HG03060 (cell line): Measurements from ENCODE around the gene SNX19.
A peak's percentile ranks its signal among the peaks of the same experiment; 100 is the strongest.
"Not testable (repeated sequence)": the region's sequence is repeated elsewhere in the genome, so short reads cannot be mapped to it uniquely, and the experiment has no call there.

ENCODE experiments used
- ATAC-seq: cut with Tn5 transposase; IDR thresholded peaks from one replicate; pipeline ENCODE4 v1.9.1; 2021; ENCODE audit warnings: low read depth, moderate number of reproducible peaks; ENCODE audit not compliant: unreplicated experiment

SNX19 gene, protein sequence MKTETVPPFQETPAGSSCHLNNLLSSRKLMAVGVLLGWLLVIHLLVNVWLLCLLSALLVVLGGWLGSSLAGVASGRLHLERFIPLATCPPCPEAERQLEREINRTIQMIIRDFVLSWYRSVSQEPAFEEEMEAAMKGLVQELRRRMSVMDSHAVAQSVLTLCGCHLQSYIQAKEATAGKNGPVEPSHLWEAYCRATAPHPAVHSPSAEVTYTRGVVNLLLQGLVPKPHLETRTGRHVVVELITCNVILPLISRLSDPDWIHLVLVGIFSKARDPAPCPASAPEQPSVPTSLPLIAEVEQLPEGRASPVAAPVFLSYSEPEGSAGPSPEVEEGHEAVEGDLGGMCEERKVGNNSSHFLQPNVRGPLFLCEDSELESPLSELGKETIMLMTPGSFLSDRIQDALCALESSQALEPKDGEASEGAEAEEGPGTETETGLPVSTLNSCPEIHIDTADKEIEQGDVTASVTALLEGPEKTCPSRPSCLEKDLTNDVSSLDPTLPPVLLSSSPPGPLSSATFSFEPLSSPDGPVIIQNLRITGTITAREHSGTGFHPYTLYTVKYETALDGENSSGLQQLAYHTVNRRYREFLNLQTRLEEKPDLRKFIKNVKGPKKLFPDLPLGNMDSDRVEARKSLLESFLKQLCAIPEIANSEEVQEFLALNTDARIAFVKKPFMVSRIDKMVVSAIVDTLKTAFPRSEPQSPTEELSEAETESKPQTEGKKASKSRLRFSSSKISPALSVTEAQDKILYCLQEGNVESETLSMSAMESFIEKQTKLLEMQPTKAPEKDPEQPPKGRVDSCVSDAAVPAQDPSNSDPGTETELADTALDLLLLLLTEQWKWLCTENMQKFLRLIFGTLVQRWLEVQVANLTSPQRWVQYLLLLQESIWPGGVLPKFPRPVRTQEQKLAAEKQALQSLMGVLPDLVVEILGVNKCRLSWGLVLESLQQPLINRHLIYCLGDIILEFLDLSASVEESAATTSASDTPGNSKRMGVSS

DNA sequence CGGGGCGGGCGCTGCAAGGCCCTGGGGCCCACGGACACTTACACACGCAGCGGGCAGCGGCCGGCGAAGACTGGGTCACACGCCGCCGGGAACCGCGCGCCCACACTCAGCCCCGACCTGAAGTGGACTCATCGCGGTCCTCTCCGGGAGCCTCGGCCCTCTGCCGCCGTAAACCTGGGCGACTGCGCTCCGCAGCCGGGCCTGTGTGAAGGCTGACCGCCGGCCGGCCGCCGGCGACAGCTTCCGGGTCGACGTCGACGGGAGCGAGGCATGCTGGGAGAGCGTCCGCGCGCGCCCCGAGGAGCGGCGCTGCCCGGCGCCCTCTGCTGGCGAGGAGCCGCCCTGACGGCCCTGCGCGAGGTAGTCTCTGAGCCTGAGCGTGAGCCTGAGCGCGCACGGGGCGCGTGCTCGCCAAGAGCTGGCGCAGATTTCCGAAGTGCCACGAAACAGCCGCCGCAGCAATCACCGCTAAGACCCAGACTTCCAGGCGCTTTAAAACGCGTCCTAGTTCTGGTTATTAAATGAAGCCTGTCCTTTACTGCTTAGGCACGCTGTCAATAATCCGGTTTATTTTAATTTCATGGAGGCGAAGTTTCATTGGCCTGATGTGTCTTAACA, at the start of gene SNX19:
TSS of gene SNX19 (minus strand) at position 242 of the 618 bp plus-strand sequence. CDS start 540 bp downstream, outside the sequence.
- ATAC-seq: peak; percentile 93

DNA sequence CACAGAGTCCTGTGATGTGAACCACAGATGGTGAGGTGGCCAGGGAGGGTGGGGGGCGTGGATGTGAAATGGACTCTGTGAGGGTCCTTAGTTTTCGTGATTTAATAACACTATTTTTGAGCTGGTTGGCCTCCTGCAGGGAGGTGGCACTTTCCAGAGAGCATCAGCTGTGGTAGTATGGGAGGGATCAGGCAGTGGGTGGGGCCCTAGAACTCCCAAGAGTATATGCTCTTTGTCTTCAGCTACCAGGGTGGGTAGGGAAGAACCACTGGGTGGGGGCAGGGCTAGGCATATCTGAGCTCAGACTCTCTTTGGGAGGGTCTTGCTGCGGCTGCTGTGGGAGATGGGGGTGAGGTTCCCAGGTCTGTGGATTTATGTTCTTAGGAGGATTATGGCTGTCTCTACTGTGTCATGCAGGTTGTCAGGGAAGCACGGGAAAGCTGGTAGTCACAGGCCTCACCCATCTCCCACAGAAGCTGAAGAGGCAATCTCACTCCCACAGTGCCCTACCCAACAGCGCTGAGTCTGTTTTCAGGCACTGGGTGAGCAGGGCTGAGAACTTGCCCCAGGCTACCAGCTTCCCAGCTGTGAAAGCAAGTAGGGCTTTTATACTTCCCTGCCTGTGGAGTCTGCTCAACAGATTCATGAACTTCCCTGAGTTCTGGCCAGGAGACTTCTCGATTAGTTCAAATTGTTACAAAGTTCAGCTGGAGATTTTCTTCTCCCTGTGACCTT, 47.9 kb upstream of the SNX19 start:
- ATAC-seq: no peak

DNA sequence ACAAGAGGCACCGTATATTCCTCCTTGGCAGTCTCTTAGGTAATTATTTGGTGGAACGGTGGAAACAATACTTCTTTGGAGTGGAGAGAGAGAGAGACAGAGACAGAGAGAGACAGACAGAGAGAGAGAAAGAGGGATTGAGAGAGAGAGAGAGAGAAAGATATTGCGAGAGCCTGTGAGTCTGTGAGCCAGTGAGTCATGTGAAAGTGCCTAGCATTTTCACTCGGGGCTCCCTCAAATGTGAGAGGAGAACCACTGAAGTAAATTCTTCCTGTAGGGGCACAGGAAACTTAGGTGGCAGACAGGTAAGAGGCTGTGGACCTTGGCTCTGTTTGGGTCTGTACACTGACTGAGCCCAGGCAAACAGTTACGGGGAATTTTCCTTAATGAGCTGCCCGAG, 31.6 kb upstream of the SNX19 start:
- ATAC-seq: no peak

DNA sequence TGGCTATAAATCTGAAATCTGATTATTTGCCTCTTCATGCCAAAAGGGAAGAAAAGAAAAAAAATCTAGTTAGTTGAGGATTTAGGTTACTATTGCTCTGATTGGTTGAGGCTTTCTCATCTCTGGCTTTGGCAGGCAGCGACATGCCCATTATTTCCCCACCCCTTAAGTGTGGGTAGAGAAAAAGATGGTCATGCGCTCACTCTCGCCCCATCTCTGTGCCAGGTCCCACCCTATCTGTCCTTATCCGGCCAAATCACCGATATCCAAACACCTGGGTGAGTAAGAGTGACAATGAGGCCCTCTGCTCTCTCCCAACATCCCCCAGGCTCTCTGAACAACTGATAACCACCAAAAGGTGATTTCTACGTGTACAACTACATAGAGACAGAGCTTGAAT, 31.2 kb upstream of the SNX19 start:
- ATAC-seq: no peak

DNA sequence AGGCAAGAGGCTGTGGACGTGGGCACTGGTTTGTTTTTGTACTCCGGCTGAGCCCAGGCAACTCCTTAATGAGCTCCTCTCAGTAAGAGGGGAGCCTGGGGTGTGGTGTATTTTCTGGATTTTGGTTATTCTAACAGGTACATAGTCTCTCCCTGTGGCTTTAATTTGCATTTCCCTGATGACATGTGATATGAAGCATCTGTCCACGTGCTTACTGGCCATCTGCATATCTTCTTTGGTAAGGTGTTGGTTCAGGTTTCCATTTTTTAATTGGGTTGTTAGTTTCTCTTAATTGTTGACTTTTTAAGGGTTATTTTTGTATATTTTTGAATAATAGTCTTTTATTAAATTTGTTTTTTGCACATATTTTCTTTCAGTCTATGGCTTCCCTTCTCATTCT, 30.8 kb upstream of the SNX19 start:
- ATAC-seq: no peak

DNA sequence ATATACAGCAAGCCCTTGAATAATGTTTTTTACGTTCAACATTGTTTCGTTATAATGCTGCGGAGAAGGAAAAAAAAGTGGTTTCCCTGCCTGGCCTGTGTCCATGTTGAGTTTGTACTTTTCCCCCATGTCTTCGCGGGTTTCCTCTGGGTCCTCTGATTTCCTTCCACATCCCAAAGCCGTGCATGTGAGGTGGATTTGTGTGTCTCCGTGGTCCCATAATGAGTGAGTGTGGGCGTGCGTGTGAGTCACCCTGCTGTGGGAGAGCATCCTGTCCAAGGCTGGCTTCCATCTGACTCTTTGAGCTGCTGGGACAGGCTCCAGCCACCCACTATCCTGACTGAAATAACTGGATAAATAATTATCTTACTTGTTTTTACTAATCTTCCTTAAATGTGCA, 29.6 kb upstream of the SNX19 start:
- ATAC-seq: no peak

DNA sequence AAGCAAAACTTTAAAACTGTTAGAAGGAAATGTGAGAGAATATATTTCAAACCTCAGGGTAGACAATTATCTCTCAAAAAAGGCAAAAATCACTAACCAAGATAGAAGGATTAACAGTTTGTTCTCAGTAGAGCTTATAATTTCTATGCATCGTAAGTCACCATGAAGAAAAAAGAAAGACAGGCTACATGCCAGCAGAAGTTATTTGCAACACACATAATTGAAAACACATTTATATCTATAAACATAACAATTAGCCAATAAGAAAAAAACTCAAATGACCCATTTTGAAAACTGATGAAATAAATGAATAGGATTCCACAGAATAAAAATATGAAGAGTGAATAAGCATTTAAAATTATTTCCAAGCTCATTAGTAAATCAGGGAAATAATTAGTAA, 24.4 kb upstream of the SNX19 start:
- no peak for ATAC-seq

DNA sequence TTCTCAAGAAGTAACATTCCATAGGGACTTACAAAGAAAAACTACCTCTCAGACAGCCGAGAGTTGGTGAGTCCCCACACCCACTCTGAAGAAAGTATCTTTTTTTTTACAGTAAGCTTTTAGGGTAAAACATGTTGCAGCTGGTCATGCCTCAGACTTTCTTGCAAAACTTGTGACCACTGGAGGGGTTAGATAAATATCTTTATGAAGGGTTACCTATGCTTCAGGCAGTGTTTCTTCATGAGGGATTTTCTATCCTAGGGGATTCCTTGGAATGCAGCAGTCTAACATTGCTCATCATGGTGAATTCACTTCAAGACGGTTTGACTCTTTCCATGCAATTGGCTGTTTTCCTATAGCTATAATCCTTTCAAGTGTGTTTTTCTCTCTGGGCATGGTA, 20.8 kb upstream of the SNX19 start:
- no peak for ATAC-seq

DNA sequence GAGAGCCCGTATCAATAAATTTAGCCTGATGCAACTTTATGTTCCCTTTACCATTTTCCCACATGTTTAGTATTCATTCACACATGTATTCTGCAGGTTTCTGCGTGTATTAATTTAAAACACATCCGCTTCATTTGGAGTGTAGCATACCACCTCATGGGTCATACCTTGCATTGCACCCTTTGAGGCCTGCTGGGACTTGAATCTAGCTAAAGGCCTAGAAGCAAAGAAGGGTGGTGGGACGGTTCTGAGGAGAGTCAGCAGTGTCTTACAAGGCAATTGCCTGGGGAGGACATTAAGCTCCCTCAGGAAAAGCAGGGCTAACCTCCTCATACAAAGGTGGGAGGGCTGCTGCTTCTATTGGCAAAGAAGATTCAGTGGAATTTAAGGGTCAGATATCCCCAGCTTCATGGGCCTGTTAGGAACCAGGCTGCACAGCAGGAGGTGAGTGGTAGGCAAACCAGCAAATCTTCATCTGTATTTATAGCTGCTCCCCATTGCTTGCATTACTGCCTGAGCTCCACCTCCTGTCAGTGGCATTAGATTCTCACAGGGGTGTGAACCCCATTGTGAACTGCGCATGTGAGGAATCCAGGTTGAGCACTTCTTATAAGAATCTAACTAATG, 15.9 kb upstream of the SNX19 start:
- ATAC-seq: no peak

DNA sequence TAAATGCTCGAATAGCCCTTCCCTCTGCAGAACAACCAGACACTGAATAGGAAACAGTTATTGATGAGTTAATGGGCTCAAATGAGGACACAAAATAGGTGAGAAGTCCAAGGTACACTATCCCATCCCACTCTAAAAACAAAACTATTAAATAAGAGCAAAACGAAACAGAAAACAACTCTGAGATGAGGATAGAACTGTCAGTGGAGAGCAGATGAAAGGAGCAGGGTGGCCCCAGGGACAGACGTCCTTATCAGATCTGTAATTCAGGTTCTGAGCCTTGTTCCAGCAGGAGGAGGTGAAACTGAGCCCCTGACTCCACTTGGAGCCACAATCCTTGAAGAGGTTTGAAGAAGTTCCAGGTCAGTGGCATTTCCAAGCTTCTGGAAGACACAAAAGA, 8.5 kb upstream of the SNX19 start:
- ATAC-seq: no peak

DNA sequence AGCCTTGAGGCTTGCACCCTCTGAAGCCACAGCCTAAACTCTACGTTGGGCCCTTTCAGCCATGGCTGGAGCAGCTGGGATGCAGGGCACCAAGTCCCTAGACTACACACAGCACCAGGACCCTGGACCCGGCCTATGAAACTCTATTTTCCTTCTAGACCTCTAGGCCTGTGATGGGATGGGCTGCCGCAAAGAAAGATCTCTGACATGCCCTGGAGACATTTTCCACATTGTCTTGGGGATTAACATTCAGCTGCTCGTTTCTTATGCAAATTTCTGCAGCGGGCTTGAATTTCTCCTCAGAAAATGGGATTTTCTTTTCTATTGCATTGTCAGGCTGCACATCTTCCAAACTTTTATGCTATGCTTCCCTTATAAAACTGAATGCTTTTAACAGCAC, 4.3 kb upstream of the SNX19 start:
- ATAC-seq: not testable (repeated sequence)

DNA sequence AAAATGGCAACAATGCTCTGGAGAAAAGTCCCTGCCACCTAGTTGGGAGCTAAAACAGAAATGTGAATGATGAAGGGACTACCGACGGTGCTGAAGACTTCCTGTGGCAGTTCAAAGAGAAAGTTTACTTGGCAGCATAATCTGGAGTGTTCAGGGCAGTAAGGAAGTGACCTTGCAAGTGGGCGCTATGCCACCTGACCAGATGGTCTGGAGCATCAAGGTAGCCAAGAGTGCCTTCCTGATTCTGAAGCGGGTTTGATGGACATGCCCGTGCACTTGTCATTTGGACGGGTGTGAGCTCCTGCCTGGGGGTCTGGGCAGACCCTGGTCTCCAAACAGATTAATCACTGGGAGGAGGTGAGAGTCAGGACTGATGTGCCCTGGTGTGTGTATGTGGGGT, 1.8 kb upstream of the SNX19 start:
- no peak for ATAC-seq

DNA sequence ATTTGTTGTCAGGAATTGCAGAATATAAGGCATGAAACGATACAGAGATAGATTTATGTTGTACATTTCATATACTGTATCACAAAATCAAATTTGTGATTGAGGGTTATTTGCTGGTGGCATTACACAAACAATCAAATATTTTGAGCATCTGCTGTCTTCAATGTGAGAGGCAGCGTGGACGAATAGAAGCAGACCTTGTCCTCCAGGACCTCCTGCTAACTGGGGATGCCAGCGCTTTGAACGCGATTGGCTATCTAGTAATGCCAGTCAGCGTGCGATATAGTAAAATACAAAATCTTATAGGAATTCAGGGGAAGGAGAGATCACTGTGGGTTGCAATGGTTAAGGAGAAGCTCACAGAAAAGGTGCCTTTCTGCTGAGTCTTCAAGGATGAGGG, 631 bp upstream of the SNX19 start:
- ATAC-seq: no peak

DNA sequence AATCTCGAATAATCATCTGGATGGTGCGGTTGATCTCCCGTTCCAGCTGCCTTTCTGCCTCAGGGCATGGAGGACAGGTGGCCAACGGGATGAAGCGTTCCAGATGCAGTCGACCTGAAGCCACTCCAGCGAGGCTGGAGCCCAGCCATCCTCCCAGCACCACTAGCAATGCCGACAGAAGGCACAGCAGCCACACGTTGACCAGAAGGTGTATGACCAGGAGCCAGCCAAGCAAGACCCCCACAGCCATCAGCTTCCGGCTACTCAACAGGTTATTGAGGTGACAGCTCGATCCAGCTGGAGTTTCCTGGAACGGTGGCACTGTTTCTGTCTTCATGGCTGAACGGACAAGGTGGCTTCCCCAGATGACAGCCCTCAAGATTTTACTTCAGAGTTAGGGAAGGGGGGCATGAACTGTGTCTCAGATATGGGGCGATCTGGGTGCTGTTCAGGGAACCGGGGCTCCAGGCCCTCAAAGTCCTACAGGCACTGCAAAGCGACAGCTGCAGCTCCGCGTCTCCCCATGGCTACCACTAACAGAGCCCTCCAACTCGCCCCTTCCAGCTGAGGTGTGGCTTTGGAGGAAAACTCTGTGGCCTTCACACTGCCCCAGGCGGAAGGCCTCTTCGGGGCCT, 559 bp downstream of the SNX19 start:
- ATAC-seq: no peak

DNA sequence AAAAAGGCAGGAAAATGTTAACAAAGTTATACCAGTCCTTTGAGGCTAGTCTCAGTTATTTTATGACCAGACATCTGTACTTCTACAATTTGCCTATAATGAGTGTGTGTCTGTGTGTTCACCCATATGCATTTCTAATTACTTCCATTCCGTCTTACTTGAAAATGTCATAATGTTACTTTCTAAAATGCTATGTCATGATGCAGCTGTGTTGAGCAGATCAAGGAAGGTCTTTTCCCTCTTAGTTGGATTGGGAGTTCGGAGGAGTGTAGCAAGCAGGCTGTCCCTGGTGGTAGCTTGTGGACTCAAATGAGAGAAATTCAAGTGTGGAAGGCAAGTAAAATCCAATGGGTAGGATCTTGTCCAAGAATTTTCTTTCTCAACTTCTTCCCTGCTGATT, 3.0 kb downstream of the SNX19 start:
- no peak for ATAC-seq

DNA sequence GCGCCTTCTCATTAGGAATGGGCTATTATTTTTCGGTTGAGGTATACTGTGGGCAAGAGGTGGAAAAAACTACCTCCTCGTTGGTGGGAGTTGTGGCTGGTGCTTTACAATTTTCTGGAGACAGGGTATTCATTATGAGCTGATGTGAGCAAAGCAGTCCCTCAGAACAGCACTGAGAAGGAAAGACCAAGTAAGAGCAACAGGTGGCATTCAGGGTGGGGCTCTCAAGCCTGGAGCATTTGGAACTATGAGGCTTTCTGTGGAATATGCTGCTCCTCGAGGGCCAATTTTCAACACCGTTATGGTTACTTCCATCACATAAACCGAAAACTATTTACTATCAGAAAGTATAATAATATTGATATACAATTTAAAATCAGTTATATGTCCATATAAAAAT, 3.7 kb downstream of the SNX19 start:
- ATAC-seq: no peak

DNA sequence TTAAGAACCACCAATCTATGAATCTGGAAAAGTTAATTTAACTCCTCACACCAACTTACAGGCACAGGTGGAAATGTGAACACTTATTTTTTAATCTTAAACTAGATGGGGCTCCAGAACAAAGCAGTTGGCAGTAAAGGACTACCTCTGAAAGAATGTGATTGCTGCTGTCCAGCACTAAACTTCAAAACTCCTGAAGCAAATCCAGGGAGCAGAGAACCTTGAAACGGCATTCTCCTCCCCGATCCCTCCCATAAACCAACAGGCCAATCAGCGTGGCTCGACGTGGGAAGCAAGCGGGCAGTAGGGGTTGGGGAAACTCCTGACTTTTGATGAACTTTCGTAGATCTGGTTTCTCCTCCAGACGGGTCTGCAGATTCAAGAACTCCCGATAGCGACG, 5.0 kb downstream of the SNX19 start:
- no peak for ATAC-seq

DNA sequence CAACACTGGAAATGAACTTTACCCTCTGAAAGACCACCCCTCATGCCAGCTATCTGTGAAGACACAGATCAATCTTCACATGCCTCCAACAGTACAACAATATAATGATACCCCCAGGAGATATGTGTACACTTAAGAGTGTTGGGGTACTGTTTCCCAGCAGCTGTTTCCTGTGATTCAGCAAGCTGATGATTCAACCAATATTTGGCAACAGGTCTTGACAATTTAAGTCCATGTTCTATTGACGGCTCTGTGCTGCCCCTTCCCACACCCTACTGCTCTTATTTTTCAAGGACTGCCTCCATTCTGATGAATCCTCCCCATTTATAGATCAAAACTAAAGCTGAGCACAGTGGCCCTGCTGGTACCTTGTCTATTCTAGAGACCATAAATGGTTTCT, 6.6 kb downstream of the SNX19 start:
- ATAC-seq: no peak

DNA sequence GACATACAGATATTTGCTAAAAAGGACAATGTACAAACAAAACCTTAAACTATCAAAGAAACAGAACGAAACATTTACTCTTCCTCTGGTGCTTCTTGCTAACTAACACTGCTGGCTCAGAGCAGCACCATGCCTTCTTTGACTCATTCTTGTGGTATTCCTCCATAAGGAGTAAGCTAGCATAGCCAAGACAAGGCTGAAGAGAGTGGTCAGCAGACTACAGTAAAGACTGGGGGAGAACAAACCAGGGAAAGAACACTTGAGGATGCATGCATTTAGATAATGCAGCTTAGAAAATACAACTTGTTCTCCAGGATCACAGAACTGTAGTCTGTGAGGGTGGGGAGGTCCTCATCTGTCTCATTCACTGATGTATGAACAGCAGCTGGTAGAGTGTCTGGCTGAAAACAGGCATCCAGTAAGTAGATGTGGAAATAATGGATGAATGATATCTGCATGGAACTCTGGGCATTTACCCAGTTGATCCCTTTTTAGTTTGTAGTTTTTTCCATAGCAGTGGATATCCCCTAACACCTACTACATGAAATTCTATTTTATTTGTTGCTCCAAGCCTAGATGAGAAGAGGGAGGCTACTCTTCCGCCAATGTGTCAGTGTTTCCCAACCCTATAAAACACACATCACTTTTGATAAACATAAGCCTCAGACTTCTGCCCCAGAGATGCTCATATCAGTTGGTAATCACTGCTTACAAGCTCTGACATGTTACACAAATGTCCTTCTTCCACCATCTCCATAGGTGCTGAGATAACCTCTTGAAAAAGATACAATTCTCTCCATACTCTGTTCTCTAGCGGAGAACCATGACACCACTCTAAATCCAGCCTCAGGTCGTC, 7.3 kb downstream of the SNX19 start:
- ATAC-seq: no peak
